ENCODE data around the gene SBK2.

Gene SBK2

GRCh38 chr19:55485439-55486011 is 51.4 kb downstream of the SBK2 start:
- DNase-seq = no peak

DNA sequence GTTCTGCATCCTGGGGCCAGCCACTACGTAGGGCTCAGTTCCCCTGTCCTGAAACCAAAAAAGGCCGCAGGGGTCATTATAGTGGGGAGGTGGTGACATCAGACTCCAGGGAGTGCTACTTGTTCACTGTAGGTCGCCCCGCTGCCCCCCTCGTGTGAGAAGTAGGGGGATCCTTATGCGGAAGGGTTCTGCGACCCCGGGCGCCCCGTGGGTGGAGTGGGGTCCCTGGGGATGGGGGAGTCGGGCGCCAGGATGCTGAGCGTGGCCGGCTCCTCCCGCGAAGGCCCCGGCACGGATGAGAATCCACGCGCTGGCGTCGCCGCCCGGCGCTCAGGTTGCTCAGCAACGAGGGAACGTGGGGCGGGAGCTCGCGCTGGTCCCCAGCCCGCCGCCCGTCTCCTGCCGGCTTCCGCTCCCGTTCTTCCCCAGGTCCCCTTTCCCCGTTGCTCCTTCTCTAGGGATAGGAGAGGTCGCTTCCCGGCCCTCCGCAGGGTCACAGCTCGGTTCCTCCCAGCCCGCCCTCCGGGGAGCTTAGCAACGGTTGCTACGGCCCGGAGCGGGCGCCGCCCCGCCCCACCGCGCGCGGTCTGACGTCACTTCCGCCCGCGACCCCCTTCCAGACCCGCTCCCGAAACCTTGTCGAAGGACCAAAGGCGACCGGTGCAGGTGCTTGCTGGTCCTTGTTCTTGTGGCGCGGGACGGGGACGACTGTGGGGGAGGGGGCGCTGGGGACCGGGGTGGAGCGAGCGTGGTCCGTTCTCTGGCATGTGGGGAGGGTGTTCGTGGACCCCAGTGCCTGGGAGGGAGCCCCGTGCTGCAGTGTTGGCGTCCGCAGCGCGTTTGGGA is 52.1 kb downstream of the SBK2 start, which contains the start of gene NAT14:
Gene NAT14 (plus strand): TSS at position 596 of the 846 bp plus-strand sequence. CDS start 521 bp downstream, outside the sequence.
- peak; percentile 74 for DNase-seq

DNA sequence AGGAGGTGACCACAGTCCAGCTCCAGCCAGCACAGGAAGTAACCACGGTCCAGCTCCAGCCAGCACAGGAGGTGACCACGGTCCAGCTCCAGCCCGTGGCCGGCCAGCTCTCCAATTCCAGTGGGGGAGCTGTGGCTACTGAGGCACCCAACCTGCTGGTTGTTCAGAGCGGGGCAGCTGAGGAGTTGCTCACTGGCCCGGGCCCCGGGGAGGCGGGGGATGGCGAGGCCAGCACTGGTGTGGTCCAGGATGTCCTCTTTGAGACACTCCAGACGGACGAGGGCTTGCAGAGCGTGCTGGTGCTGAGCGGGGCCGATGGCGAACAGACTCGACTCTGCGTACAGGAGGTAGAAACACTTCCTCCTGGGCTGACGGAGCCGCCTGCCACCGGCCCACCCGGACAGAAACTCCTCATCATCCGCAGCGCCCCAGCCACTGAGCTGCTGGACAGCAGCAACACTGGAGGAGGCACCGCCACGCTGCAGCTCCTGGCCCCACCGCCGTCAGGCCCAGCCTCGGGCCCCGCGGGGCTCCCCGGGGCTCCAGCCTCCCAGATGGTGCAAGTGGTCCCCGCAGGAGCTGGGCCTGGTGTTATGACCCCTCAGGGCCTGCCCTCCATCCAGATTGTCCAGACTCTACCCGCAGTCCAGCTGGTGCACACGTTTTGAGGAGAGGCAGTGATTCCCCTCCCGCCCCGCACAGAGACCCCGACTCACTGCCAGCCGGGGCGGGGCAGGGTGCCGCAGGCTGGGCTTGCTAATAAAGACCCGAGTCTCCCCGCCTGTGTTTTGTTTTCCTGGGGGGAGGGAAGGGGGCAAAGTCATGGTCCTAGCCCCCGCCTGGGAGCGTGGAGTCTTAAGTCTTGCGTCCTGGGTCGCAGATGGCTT is 53.0 kb downstream of the SBK2 start:
- no peak for DNase-seq

GRCh38 chr19:55482967-55483705 is 53.8 kb downstream of the SBK2 start:
- no peak for DNase-seq

DNA sequence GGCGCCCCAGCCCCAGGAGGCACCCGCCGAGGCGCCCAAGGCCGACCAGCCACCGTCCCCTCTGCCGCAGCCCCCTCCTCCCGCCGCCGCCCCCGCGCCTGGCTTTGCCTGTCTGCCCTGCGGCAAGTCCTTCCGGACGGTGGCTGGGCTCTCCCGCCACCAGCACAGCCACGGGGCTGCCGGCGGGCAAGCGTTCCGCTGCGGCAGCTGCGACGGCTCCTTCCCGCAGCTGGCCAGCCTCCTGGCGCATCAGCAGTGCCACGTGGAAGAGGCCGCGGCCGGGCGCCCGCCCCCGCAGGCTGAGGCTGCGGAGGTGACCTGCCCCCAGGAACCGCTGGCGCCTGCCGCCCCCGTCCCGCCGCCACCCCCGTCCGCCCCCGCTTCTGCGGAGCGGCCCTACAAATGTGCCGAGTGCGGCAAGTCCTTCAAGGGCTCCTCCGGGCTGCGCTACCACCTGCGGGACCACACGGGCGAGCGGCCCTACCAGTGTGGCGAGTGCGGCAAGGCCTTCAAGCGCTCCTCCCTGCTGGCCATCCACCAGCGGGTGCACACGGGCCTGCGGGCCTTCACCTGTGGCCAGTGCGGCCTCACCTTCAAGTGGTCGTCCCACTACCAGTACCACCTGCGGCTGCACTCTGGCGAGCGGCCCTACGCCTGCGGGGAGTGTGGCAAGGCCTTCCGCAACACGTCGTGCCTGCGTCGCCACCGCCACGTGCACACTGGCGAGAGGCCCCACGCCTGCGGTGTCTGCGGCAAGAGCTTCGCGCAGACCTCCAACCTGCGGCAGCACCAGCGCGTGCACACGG is 54.6 kb downstream of the SBK2 start:
- no peak for DNase-seq

- no peak for DNase-seq
These were observed 55.2 kb downstream of the SBK2 start for GRCh38 chr19:55481794-55482155.

GRCh38 chr19:55481148-55481793 is 55.7 kb downstream of the SBK2 start:
- no peak for DNase-seq

GRCh38 chr19:55479451-55480230 is 57.3 kb downstream of the SBK2 start:
- DNase-seq = no peak

GRCh38 chr19:55479045-55479444 is 57.9 kb downstream of the SBK2 start:
- no peak for DNase-seq
